ENCODE data around the gene EPS8L2. TPM values are rescaled to one million over a fixed set of nuclear protein-coding genes. Genes with fewer than 3 reads are reported as not detected.
A peak's percentile ranks its signal among the peaks of the same experiment; 100 is the strongest.

Gene EPS8L2
- total and polyA plus RNA-seq, 9 of the 15 experiments (the other 6 are each of a cell fraction or from before 2014, with no cell fraction given): 0.75 to 17.0 (median 3.7) TPM

DNA sequence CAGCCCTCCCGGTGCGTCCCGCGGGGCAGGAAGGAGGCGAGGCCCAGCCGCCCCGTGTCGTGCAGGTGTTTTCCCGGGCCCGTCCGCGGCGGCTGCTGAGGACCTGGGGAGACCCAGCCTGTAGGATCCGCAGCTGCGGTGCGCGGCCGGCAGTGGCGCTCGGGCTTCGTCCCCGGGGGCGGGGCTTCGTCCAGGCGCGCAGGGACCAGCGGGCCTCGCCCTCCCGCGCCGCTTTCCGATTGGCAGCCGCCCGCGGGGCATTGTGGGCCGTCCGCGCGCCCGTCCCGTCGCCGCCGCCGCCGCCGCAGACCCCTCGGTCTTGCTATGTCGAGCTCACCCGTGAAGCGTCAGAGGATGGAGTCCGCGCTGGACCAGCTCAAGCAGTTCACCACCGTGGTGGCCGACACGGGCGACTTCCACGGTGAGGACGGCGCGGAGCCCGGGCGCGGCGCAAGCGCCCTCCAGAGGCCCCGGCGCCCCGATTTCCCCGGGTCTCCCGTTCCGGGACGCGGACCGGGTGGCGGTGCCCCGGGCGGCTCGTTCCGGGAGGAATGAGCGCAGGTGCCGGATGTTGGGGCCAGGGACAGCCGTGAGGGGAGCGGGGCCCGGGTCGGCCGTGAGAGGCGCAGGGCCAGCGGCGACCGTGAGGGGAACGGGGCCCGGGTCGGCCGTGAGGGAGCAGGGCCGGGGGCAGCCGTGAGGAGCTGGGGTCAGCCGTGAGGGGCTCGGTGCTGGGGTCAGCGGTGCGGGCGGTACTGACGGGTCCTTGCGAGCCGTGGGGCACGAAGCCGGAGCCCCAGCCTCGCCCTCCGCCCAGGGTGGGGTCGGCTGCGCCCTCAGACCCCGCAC is 41.4 kb downstream of the EPS8L2 start, which contains the start of gene TALDO1 (continued):
- TF ChIP-seq, protein P1, sequence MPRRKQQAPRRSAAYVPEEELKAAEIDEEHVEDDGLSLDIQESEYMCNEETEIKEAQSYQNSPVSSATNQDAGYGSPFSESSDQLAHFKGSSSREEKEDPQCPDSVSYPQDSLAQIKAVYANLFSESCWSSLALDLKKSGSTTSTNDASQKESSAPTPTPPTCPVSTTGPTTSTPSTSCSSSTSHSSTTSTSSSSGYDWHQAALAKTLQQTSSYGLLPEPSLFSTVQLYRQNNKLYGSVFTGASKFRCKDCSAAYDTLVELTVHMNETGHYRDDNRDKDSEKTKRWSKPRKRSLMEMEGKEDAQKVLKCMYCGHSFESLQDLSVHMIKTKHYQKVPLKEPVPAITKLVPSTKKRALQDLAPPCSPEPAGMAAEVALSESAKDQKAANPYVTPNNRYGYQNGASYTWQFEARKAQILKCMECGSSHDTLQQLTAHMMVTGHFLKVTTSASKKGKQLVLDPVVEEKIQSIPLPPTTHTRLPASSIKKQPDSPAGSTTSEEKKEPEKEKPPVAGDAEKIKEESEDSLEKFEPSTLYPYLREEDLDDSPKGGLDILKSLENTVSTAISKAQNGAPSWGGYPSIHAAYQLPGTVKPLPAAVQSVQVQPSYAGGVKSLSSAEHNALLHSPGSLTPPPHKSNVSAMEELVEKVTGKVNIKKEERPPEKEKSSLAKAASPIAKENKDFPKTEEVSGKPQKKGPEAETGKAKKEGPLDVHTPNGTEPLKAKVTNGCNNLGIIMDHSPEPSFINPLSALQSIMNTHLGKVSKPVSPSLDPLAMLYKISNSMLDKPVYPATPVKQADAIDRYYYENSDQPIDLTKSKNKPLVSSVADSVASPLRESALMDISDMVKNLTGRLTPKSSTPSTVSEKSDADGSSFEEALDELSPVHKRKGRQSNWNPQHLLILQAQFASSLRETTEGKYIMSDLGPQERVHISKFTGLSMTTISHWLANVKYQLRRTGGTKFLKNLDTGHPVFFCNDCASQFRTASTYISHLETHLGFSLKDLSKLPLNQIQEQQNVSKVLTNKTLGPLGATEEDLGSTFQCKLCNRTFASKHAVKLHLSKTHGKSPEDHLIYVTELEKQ (CRISPR knock-in tag; IDR thresholded peaks at IDR 0.05): no peak
- TF ChIP-seq ZNF589 (CRISPR knock-in tag; IDR thresholded peaks at IDR 0.05; ENCODE audit: low read depth): no peak
- TF ChIP-seq ILF3 (IDR thresholded peaks at IDR 0.05; ENCODE audit: borderline replicate concordance): no peak
- TF ChIP-seq ZNF324 (CRISPR knock-in tag; IDR thresholded peaks at IDR 0.05): no peak
- TF ChIP-seq ARID2 (IDR thresholded peaks at IDR 0.05): no peak
- TF ChIP-seq, protein P2, sequence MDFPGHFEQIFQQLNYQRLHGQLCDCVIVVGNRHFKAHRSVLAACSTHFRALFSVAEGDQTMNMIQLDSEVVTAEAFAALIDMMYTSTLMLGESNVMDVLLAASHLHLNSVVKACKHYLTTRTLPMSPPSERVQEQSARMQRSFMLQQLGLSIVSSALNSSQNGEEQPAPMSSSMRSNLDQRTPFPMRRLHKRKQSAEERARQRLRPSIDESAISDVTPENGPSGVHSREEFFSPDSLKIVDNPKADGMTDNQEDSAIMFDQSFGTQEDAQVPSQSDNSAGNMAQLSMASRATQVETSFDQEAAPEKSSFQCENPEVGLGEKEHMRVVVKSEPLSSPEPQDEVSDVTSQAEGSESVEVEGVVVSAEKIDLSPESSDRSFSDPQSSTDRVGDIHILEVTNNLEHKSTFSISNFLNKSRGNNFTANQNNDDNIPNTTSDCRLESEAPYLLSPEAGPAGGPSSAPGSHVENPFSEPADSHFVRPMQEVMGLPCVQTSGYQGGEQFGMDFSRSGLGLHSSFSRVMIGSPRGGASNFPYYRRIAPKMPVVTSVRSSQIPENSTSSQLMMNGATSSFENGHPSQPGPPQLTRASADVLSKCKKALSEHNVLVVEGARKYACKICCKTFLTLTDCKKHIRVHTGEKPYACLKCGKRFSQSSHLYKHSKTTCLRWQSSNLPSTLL (IDR thresholded peaks at IDR 0.05): no peak
- TF ChIP-seq CHD1 (IDR thresholded peaks at IDR 0.05; ENCODE audit: low read length): peak; percentile 68
- TF ChIP-seq KLF6 (CRISPR knock-in tag; IDR thresholded peaks at IDR 0.05; ENCODE audit: borderline replicate concordance): no peak
- TF ChIP-seq, protein P3, sequence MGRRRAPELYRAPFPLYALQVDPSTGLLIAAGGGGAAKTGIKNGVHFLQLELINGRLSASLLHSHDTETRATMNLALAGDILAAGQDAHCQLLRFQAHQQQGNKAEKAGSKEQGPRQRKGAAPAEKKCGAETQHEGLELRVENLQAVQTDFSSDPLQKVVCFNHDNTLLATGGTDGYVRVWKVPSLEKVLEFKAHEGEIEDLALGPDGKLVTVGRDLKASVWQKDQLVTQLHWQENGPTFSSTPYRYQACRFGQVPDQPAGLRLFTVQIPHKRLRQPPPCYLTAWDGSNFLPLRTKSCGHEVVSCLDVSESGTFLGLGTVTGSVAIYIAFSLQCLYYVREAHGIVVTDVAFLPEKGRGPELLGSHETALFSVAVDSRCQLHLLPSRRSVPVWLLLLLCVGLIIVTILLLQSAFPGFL (CRISPR knock-in tag; IDR thresholded peaks at IDR 0.05): no peak
- no peak for TF ChIP-seq NFE2 (IDR thresholded peaks at IDR 0.05; ENCODE audit: low read depth)
- TF ChIP-seq, protein P4, sequence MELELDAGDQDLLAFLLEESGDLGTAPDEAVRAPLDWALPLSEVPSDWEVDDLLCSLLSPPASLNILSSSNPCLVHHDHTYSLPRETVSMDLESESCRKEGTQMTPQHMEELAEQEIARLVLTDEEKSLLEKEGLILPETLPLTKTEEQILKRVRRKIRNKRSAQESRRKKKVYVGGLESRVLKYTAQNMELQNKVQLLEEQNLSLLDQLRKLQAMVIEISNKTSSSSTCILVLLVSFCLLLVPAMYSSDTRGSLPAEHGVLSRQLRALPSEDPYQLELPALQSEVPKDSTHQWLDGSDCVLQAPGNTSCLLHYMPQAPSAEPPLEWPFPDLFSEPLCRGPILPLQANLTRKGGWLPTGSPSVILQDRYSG (tag; conservative IDR thresholded peaks at IDR 0.05; ENCODE audit: low read depth): no peak
- TF ChIP-seq, protein P5, sequence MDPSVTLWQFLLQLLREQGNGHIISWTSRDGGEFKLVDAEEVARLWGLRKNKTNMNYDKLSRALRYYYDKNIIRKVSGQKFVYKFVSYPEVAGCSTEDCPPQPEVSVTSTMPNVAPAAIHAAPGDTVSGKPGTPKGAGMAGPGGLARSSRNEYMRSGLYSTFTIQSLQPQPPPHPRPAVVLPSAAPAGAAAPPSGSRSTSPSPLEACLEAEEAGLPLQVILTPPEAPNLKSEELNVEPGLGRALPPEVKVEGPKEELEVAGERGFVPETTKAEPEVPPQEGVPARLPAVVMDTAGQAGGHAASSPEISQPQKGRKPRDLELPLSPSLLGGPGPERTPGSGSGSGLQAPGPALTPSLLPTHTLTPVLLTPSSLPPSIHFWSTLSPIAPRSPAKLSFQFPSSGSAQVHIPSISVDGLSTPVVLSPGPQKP (CRISPR knock-in tag; IDR thresholded peaks at IDR 0.05): no peak
- TF ChIP-seq SRSF7 (optimal IDR thresholded peaks at IDR 0.05; ENCODE audit: low read depth, low read length): peak; percentile 43
- no peak for TF ChIP-seq ZNF347 (CRISPR knock-in tag; IDR thresholded peaks at IDR 0.05; ENCODE audit: low read depth)
